NB4 (cell line): ENCODE measurements around the gene C19orf53.

Source experiments
- CTCF ChIP-seq: IDR thresholded peaks from one replicate; pipeline ENCODE4 v1.5.1; 2012; ENCODE audit warnings: low read depth, low read length
- MAX ChIP-seq: IDR thresholded peaks from 2 replicates; pipeline ENCODE4 v1.6.1; 2011; ENCODE audit warnings: low read depth, low read length

- TF ChIP-seq MAX (no peak), CTCF (no peak)
Observed at GRCh38 chr19:13826652-13827235, 52.5 kb downstream of the C19orf53 start.
